Small intestine (tissue), 7 donors: ENCODE measurements around the gene ST6GALNAC2. TPM values are rescaled to one million over a fixed set of nuclear protein-coding genes. Genes with fewer than 3 reads are reported as not detected.

Experiments used
- DNase-seq, 2 donors: peaks; one replicate each; pipeline versions ENCODE4 v3.0.0 to v3.0.0-alpha.2; 2013
- FAIRE-seq: peaks from 2 replicates; lab custom pipeline; 2012; peaks lifted over from hg19 to GRCh38; lab: Jason Lieb, UNC
- H3K27ac ChIP-seq, 3 donors: one replicate each; pipeline ENCODE4 v1.5.1; 2013; ENCODE audit warnings: low read length in 2 of 3, mild to moderate bottlenecking in 2 of 3, control low read depth in 1 of 3, inconsistent platforms in 1 of 3, low read depth in 1 of 3, moderate library complexity in 1 of 3
- H3K27me3 ChIP-seq, 3 donors: one replicate each; pipeline ENCODE4 v1.6.1; 2013; ENCODE audit warnings: low read length in 3 of 3, inconsistent platforms in 1 of 3; ENCODE audit not compliant: control insufficient read depth in 3 of 3, insufficient read depth in 3 of 3
- H3K36me3 ChIP-seq, 3 donors: one replicate each; pipeline ENCODE4 v1.6.1; 2013; ENCODE audit warnings: low read length in 3 of 3, inconsistent platforms in 1 of 3, low read depth in 1 of 3, mild to moderate bottlenecking in 1 of 3, moderate library complexity in 1 of 3; ENCODE audit not compliant: control insufficient read depth in 3 of 3, insufficient read depth in 2 of 3
- H3K4me1 ChIP-seq, 3 donors: one replicate each; pipeline ENCODE4 v1.6.1; 2013; ENCODE audit warnings: low read length in 2 of 3, inconsistent platforms in 1 of 3, low read depth in 1 of 3, mild to moderate bottlenecking in 1 of 3, moderate library complexity in 1 of 3; ENCODE audit not compliant: control insufficient read depth in 3 of 3, insufficient read depth in 2 of 3
- H3K4me3 ChIP-seq, 3 donors: one replicate each; pipeline ENCODE4 v1.5.1; 2013; ENCODE audit warnings: low read length in 3 of 3, control low read depth in 1 of 3, inconsistent platforms in 1 of 3, low read depth in 1 of 3, mild to moderate bottlenecking in 1 of 3, moderate library complexity in 1 of 3
- H3K9me3 ChIP-seq, 2 donors: one replicate each; pipeline ENCODE4 v1.6.1; 2013; ENCODE audit warnings: low read depth in 1 of 2, low read length in 1 of 2; ENCODE audit not compliant: control insufficient read depth in 2 of 2, insufficient read depth in 1 of 2
- WGBS, 3 donors: extraction: QIAGEN DNeasy Blood & Tissue Kit; methylation state at CpG; one replicate each; pipeline ENCODE4 v1.1.7; 2013; 5-methylcytosine and 5-hydroxymethylcytosine counted together
- polyA plus RNA-seq, 4 donors: library from polyadenylated mRNA; stranded (reverse) in 3 of 4; unstranded in 1 of 4; fragments of 200-250 nt in 3 of 4; fragments of 120-200 nt in 1 of 4; gene quantifications; one replicate each; pipeline versions ENCODE4 v1.2.1 to v1.2.3, GENCODE V29; 2013
- donor health status: healthy with polysubstance abuse.
- donor health status: control.
- donor health status: control.
- donor health status: Bipolar disorder and iron deficiency.
- donor health status: healthy.

ST6GALNAC2 gene
- polyA plus RNA-seq, 4 donors = 1.1 to 5.3 (median 2.7) TPM; not detected in 1

GRCh38 chr17:76593959-76594358 lies 8.3 kb upstream of the ST6GALNAC2 start:
- Histone ChIP-seq H3K4me1 (peaks cover 0 to 3% (median 0%) of the 10 kb centered on the region in 3 donors), H3K27ac (no peak overlapping the region), H3K9me3 (no peaks in the 10 kb centered on the region), H3K36me3 (no peaks in the 10 kb centered on the region), H3K27me3 (peaks cover 0 to 5% (median 3%) of the 10 kb centered on the region in 3 donors), H3K4me3 (no peak overlapping the region)
- FAIRE-seq (no peak), DNase-seq (no peak)
- WGBS, 3 donors = 74 to 81% (median 81%) methylated on average over 4 of the region's 4 CpGs

GRCh38 chr17:76593384-76593826 lies 7.7 kb upstream of the ST6GALNAC2 start:
- H3K9me3 ChIP-seq = peaks cover 0 to 5% of the 10 kb centered on the region in 2 donors
- no peaks in the 10 kb centered on the region for H3K36me3 ChIP-seq
- peaks cover 0 to 3% (median 0%) of the 10 kb centered on the region in 3 donors for H3K4me1 ChIP-seq
- no peak for DNase-seq
- no peak overlapping the region for H3K27ac ChIP-seq
- peaks cover 0 to 8% (median 6%) of the 10 kb centered on the region in 3 donors for H3K27me3 ChIP-seq
- FAIRE-seq = no peak
- no peak overlapping the region for H3K4me3 ChIP-seq
- 72 to 79% (median 79%) methylated on average over 8 of the region's 8 CpGs for WGBS, 3 donors

- Histone ChIP-seq H3K27me3 (peaks cover 0 to 55% (median 14%) of the 10 kb centered on the region in 3 donors), H3K4me1 (peaks cover 0 to 13% (median 0%) of the 10 kb centered on the region in 3 donors), H3K36me3 (no peaks in the 10 kb centered on the region), H3K27ac (no peak overlapping the region), H3K4me3 (no peak overlapping the region), H3K9me3 (peaks cover 0 to 11% of the 10 kb centered on the region in 2 donors)
- DNase-seq = no peak
- no peak for FAIRE-seq
These were observed 2.5 kb upstream of the ST6GALNAC2 start for GRCh38 chr17:76588182-76588581.

- Histone ChIP-seq H3K36me3 (no peaks in the 10 kb centered on the region), H3K4me3 (no peak overlapping the region), H3K4me1 (peaks cover 0 to 13% (median 0%) of the 10 kb centered on the region in 3 donors), H3K27me3 (peaks cover 0 to 56% (median 14%) of the 10 kb centered on the region in 3 donors), H3K27ac (no peak overlapping the region), H3K9me3 (peaks cover 0 to 11% of the 10 kb centered on the region in 2 donors)
- FAIRE-seq (no peak), DNase-seq (no peak)
- WGBS, 3 donors = 17 to 44% (median 23%) methylated on average over 16 to 17 of the region's 17 CpGs
These were observed 1.3 kb upstream of the ST6GALNAC2 start for GRCh38 chr17:76586741-76587487.

GRCh38 chr17:76585033-76585648 lies 519 bp downstream of the ST6GALNAC2 start:
- 0 to 1% (median 1%) methylated on average over 54 to 62 of the region's 62 CpGs for WGBS, 3 donors
- Histone ChIP-seq H3K9me3 (peaks cover 0 to 11% of the 10 kb centered on the region in 2 donors), H3K4me3 (peak overlapping the region; percentile 26 to 44 (median 44)), H3K36me3 (no peaks in the 10 kb centered on the region), H3K27ac (no peak overlapping the region), H3K27me3 (peaks cover 0 to 59% (median 14%) of the 10 kb centered on the region in 3 donors), H3K4me1 (peaks cover 0 to 13% (median 0%) of the 10 kb centered on the region in 3 donors)
- peak; percentile 32 to 61 for DNase-seq
- no peak for FAIRE-seq

GRCh38 chr17:76584427-76585032 lies 1.1 kb downstream of the ST6GALNAC2 start:
- WGBS, 3 donors = 16% methylated on average over 13 to 17 of the region's 17 CpGs
- no peak overlapping the region for H3K27ac ChIP-seq
- DNase-seq (no peak), FAIRE-seq (no peak)
- peaks cover 0 to 11% of the 10 kb centered on the region in 2 donors for H3K9me3 ChIP-seq
- H3K4me3 ChIP-seq = peak overlapping the region; percentile 26 to 44 (median 44)
- no peaks in the 10 kb centered on the region for H3K36me3 ChIP-seq
- H3K27me3 ChIP-seq = peaks cover 0 to 59% (median 14%) of the 10 kb centered on the region in 3 donors
- H3K4me1 ChIP-seq = peaks cover 0 to 13% (median 0%) of the 10 kb centered on the region in 3 donors

GRCh38 chr17:76582660-76583059 lies 3.0 kb downstream of the ST6GALNAC2 start:
- WGBS, 3 donors = 29 to 31% (median 29%) methylated on average over 3 of the region's 3 CpGs
- DNase-seq (no peak), FAIRE-seq (no peak)
- Histone ChIP-seq H3K27ac (no peak overlapping the region), H3K27me3 (peaks cover 0 to 43% (median 6%) of the 10 kb centered on the region in 3 donors), H3K4me1 (peaks cover 0 to 13% (median 0%) of the 10 kb centered on the region in 3 donors), H3K4me3 (no peak overlapping the region), H3K36me3 (no peaks in the 10 kb centered on the region), H3K9me3 (no peaks in the 10 kb centered on the region)

GRCh38 chr17:76581515-76581914 lies 4.1 kb downstream of the ST6GALNAC2 start:
- 79 to 87% (median 82%) methylated on average over 5 of the region's 5 CpGs for WGBS, 3 donors
- FAIRE-seq (no peak), DNase-seq (no peak)
- H3K27ac ChIP-seq = no peak overlapping the region
- H3K4me3 ChIP-seq = no peak overlapping the region
- peaks cover 0 to 11% (median 0%) of the 10 kb centered on the region in 3 donors for H3K4me1 ChIP-seq
- H3K36me3 ChIP-seq = no peaks in the 10 kb centered on the region
- no peaks in the 10 kb centered on the region for H3K9me3 ChIP-seq
- peaks cover 0 to 32% (median 0%) of the 10 kb centered on the region in 3 donors for H3K27me3 ChIP-seq
